ENCODE measurements around the gene CLSTN2. TPM values are rescaled to one million over a fixed set of nuclear protein-coding genes. Genes with fewer than 3 reads are reported as not detected.

Gene CLSTN2
- total RNA-seq, 1 donor from 2014 or later: 11.8 TPM

DNA sequence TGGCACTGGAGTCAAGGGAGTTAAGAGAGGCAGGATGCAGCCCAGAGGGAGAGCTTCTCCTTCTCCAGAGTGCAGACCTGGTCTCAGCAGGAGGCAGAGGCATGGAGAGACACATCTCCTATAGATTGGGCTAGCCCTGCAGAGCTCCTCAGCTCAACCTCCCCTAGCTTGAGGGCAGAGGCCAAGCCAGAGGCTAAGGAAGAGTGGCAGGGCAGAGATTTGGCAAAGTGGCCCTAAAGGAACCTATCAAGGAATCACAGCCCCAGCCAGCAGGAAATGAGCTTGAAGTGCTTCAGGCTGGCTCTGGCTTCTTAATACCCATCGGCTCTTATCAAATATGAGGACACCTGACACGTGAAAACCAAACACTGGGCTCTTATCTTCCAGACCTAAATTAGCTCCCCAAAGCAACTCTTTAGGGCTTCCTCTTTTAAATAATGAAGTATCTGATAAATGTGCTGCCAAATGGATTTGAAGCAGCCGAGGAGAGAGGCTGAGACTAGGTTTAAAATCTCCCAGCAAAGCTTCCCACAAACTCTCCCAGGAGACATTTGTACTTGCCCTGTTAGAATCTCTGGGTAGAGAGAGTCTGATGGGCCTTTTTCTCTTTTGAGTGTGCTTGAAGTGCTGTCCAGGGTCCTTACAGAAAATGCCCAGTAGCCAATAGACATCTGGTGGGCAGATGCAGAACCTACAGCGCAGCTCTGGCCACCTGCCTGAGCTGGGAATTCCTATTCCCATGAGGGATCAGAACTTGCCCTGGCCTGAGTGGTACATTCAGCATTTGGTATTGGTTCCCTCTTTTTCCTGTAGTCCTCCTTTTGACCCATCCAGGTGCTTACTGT lies 271.4 kb downstream of the CLSTN2 start:
- no peak for DNase-seq (ENCODE audit: low spot score in 2 of 2)

DNA sequence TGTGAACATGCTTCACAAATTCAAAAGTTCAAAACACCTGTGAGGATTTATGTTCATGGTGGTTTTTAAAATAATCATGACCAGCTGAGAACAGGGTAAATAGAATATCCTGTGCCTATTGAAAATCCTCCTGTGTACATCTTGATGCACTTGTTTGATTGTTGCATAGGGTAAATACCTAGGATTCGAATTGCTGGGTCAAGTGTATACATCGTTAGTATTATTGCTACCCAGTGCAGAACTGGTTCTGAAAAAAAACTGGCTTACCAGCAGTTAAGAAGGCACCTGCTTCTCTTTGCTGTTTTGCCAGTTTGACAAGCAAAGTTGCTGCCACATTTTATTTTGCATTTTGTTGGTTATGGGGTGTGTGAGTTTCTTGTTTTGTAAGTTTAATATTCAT lies 272.6 kb downstream of the CLSTN2 start:
- DNase-seq (ENCODE audit: low spot score in 2 of 2) (no peak), FAIRE-seq (no peak)

More for the DNA sequence above, 271.4 kb downstream of the CLSTN2 start:
- no peak for FAIRE-seq

- DNase-seq (ENCODE audit: low spot score in 2 of 2) (no peak), FAIRE-seq (no peak)
These were observed 281.3 kb downstream of the CLSTN2 start for GRCh38 chr3:140216249-140216648.

- FAIRE-seq (no peak), DNase-seq (ENCODE audit: low spot score in 2 of 2) (no peak)
These were observed 284.3 kb downstream of the CLSTN2 start for GRCh38 chr3:140219291-140219690.

- no peak for DNase-seq (ENCODE audit: low spot score in 2 of 2)
- no peak for FAIRE-seq
These were observed 285.0 kb downstream of the CLSTN2 start for GRCh38 chr3:140219923-140220452.

DNA sequence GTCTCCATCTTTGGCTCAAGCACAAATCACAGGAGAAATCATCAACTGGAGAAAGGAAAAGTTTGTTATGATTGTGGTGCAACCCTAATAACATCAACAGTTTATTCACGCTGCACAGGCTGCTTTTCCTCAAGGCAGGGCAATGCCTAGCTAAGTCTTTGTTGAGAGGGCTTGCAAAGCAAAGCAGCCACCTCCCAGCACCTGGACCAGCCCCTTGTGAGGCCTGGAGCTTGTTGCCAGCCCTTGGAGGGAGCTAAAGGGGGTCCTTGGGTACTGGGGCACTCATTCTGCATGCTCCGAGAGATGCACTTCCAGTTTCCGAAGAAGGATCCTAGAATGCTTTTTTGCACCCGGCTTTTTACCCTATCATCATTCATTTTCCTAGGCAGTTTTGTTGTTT lies 288.2 kb downstream of the CLSTN2 start:
- no peak for FAIRE-seq
- DNase-seq (ENCODE audit: low spot score in 2 of 2): no peak

GRCh38 chr3:140223631-140224030 lies 288.6 kb downstream of the CLSTN2 start:
- DNase-seq (ENCODE audit: low spot score in 2 of 2) (no peak), FAIRE-seq (no peak)

- DNase-seq (ENCODE audit: low spot score in 2 of 2) (no peak), FAIRE-seq (no peak)
These were observed 289.3 kb downstream of the CLSTN2 start for GRCh38 chr3:140224307-140224706.

DNA sequence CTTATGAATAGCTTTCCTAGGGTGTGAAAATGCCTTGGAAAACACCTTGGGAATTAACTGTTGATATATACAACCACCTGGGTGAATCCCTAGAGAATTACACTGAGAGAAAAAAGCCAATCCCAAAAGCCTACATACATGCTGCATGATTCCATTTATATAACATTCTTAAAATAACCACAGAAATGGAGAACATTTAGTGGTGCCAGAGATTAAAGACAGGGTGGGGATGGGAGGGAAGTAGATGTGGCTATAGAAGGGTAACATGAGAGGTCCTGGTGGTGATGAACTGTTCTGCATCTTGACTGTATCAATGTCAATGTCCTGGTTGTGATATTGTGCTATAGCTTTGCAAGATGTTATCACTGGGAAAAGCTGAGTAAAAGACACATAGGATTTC lies 291.0 kb downstream of the CLSTN2 start:
- no peak for FAIRE-seq
- no peak for DNase-seq (ENCODE audit: low spot score in 2 of 2)

DNA sequence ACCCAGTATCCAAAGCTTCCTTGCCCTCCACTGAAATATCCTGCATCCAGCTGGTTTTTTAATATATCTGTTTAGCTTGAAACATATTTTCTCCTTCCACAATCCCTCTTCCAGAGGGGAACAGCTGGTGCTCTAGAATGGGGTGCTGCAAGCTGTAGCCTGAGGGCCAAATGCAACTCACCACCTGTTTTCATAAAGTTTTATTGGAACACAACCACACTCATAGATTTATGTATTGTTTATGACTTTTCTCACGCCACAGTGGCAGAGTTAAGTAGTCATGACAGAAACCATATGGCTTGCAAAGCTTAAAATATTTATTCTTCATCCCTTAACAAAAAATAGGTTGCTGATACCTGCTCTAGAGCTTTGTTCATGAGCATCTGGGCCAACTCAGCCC lies 298.7 kb downstream of the CLSTN2 start:
- FAIRE-seq (no peak), DNase-seq (ENCODE audit: low spot score in 2 of 2) (no peak)

DNA sequence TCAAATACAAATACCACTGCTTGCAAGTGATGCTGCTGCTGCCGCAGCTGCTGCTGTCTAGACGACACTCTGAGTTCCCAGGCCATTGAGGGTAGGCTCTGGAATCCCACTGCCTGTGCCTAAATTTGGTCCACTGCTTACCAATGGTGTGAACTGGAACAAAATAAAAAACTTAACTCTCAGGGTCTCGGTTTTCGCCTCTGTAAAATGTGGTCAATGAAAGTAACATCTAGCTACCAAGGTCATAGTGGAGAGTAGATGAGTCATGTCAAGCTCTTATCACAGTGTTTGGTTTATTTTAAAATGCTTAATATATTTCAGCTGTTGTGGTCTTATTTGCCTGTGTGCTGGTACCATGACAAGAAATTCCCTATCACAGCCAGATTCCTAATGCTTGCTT lies 299.3 kb downstream of the CLSTN2 start:
- FAIRE-seq: no peak

GRCh38 chr3:140236836-140237501 lies 302.0 kb downstream of the CLSTN2 start:
- DNase-seq (ENCODE audit: low spot score in 2 of 2): no peak

More for the DNA sequence above, 299.3 kb downstream of the CLSTN2 start:
- no peak for DNase-seq (ENCODE audit: low spot score in 2 of 2)

GRCh38 chr3:140238646-140239314 lies 303.8 kb downstream of the CLSTN2 start:
- DNase-seq (ENCODE audit: low spot score in 2 of 2) (no peak), FAIRE-seq (no peak)

More at GRCh38 chr3:140236836-140237501, 302.0 kb downstream of the CLSTN2 start:
- FAIRE-seq: no peak

GRCh38 chr3:140242818-140243276 lies 307.9 kb downstream of the CLSTN2 start:
- DNase-seq (ENCODE audit: low spot score in 2 of 2) (no peak), FAIRE-seq (no peak)

DNA sequence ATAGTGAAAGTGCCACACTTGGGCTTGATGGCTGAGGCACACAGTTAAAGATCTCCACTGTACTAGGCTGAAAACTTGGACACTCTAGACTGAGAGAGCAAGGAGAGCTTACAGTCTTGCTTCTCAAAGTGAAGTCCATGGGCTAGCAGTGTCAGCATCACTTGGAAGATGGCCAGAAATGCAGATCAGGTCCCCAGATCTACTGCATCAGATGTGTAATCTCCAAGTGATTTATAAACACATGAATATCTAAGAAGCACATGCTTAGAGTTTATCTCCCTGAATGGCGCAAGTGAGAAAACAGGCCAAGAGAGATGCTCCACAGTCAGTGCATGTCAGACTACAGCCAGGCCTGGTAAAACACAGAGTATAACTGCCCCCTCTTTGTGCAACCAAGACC lies 308.6 kb downstream of the CLSTN2 start:
- DNase-seq (ENCODE audit: low spot score in 2 of 2): no peak
- FAIRE-seq: no peak

DNA sequence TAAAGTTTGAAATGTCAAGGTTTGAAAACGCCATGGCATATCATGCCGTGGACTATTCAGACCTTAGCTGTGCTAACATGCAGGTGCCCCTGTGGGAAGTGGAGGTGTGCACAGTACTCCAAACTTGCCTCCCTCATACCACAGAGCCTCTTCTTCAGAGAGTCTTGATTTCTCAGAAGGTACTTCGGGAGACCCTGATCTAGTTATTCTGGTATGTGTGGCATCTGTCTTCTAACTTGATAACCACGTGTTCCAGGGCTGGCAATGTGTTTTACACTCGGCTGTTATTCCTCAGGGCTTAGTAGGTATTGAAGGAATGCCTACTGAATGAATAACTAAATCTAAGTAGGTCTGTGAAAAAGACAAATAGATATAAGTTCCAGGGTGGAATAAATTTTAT lies 309.9 kb downstream of the CLSTN2 start:
- FAIRE-seq: no peak
- no peak for DNase-seq (ENCODE audit: low spot score in 2 of 2)

DNA sequence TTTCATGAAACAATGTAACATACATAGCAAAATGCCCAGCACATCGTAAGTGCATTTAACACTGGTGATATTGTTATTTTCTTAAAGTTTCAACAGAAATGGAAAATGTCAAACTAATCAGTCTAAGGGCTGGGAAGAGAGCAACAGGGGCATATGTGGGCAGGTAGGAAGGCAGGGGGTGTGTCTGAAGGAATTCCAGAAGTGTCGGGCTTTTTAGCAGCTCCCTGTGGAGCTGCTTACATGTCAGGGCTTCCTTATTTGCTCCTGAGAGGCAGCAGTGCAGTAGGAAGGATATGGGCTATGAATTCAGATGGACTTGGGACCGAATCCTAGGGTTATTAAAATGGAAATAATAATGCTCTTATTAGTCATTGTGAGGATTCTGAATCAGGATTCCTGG lies 311.6 kb downstream of the CLSTN2 start:
- no peak for DNase-seq (ENCODE audit: low spot score in 2 of 2)
- FAIRE-seq: no peak

DNA sequence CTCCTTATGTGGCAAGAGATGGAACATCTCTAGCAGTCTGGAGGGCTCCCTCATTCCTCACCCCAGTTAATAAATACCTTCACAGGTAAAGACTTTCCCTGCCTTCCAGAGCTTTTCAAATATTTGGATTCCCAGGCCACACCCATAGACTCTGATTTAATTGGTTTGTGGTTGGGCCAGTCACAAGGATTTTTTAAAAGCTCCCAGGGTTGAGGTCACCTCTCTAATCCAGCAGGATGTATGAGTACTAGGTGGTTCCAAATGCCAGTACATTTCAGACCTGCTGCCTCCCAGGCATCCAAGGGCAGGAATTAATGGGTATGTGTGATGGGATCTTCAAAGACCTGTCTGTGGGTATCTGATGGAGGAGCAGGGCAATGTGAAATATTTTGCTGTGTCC lies 312.8 kb downstream of the CLSTN2 start:
- FAIRE-seq (no peak), DNase-seq (ENCODE audit: low spot score in 2 of 2) (no peak)

GRCh38 chr3:140249188-140249587 lies 314.2 kb downstream of the CLSTN2 start:
- FAIRE-seq (no peak), DNase-seq (ENCODE audit: low spot score in 2 of 2) (no peak)

- DNase-seq (ENCODE audit: low spot score in 2 of 2): no peak
- FAIRE-seq: no peak
These were observed 315.2 kb downstream of the CLSTN2 start for GRCh38 chr3:140250010-140250855.
